ENCODE results near the gene GOPC.

- TF ChIP-seq EZH2phosphoT487 (IDR thresholded peaks at IDR 0.05; ENCODE audit: unreplicated experiment) (no peak), CTCF (conservative IDR thresholded peaks at IDR 0.05; ENCODE audit: low read depth in 2 of 2) (no peak), EZH2 (IDR thresholded peaks at IDR 0.05; ENCODE audit: low read depth, unreplicated experiment) (no peak), POLR2AphosphoS5 (IDR thresholded peaks at IDR 0.05; ENCODE audit: low read depth) (no peak), ZNF462 (CRISPR knock-in tag; IDR thresholded peaks at IDR 0.05) (no peak), CREB1 (CRISPR knock-in tag; IDR thresholded peaks at IDR 0.05; ENCODE audit: low read depth) (no peak), REST (IDR thresholded peaks at IDR 0.05; ENCODE audit: unreplicated experiment) (no peak), NANOG (IDR thresholded peaks at IDR 0.05; ENCODE audit: borderline replicate concordance) (no peak), ZNF114 (CRISPR knock-in tag; IDR thresholded peaks at IDR 0.05) (no peak), STAT1 (IDR thresholded peaks at IDR 0.05; ENCODE audit: unreplicated experiment) (no peak), ZNF331 (CRISPR knock-in tag; IDR thresholded peaks at IDR 0.05; ENCODE audit: low read depth) (no peak)
These were observed 57.6 kb downstream of the GOPC start for GRCh38 chr6:117544716-117545115.
